Hepatocyte (in vitro differentiated cells): ENCODE measurements around the gene TRIOBP.

Experiments
- CTCF ChIP-seq: fragments of 200-600 bp; sonication (generic); IDR thresholded peaks from 2 replicates; pipeline ENCODE4 v1.5.1; 2016; ENCODE audit warnings: antibody characterized with exemption, mild to moderate bottlenecking; ENCODE audit not compliant: poor library complexity
- EZH2 ChIP-seq: fragments of 200-600 bp; sonication (generic); IDR thresholded peaks from 2 replicates; pipeline ENCODE4 v1.6.1; 2016; ENCODE audit warnings: antibody characterized with exemption, mild to moderate bottlenecking, borderline replicate concordance

- no peak for TF ChIP-seq CTCF
- no peak for TF ChIP-seq EZH2
These were observed 10.6 kb upstream of the TRIOBP start, which contains the start of gene NOL12 for GRCh38 chr22:37686002-37686982.
